Activated naive CD4-positive, alpha-beta T cell treated with anti-CD3 and anti-CD28 coated beads, Interleukin-2, amount 10 ng/mL, durations not matched to agents 7 days and 5 days (primary cell): ENCODE results near the gene LRRC25.
"Not testable (repeated sequence)": the region's sequence is repeated elsewhere in the genome, so short reads cannot be mapped to it uniquely, and the experiment has no call there.

Experiments used
- CTCF ChIA-PET: fragments of 350-600 bp; sonication (Branson Sonifier 250); formaldehyde crosslinking; loops from one replicate; lab custom pipeline; 2021; ENCODE audit warnings: antibody characterized with exemption; lab: Charles Lee
- DNase-seq: peaks from one replicate; pipeline ENCODE4 v3.0.0-alpha.2; 2020
- H3K27ac Mint-ChIP-seq: one replicate; pipeline ENCODE4 v1.8.0; 2021; ENCODE audit warnings: mild to moderate bottlenecking, moderate library complexity, mixed read lengths
- H3K27me3 Mint-ChIP-seq: one replicate; pipeline ENCODE4 v1.8.0; 2021; ENCODE audit warnings: mild to moderate bottlenecking, mixed read lengths
- H3K36me3 Mint-ChIP-seq: one replicate; pipeline ENCODE4 v1.8.0; 2021; ENCODE audit warnings: mixed read lengths
- H3K4me1 Mint-ChIP-seq: one replicate; pipeline ENCODE4 v1.8.0; 2021; ENCODE audit warnings: mixed read lengths
- H3K4me3 Mint-ChIP-seq: one replicate; pipeline ENCODE4 v1.8.0; 2021; ENCODE audit warnings: mild to moderate bottlenecking, moderate library complexity, mixed read lengths
- H3K9me3 Mint-ChIP-seq: one replicate; pipeline ENCODE4 v1.8.0; 2021; ENCODE audit warnings: mixed read lengths

The LRRC25 gene

DNA sequence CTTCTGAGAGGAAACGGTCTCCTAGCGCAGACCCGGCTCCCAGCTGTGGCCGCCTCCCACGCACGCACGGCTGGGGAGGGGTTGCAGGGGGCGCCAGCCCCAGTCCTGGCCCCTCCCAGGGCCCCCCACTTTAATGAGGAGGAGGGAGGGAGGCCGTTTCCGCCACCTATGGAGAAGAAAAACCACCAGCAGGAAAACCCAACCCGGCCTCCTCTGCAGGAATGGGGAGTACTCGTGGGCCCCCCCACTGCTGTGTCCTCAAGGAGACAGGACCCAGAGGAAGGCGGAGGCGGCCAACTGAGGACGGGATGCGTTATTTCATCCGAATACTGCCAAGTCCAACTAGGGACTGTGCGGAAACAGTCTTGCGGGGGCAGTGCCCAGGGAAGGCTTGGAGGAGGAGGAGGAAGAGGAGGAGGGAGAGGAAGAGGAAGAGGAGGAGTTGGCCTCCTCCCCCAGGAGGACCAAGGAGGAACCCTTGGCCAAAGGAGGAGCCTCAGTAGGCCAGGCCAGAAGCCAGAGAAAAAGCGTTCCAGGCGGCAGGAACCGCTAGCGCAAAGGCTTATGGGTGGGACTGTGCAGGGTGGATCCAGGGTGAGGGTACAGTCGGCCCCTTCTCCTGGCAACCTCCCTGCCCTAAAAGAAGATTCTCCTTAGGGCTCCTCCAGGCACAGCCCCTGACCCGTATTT is 17.9 kb upstream of the LRRC25 start:
- Mint-ChIP-seq H3K27ac (peak overlapping the region; percentile 19), H3K4me1 (peaks cover 59% of the 10 kb centered on the region), H3K36me3 (peaks cover 3% of the 10 kb centered on the region), H3K4me3 (peak overlapping the region; percentile 42), H3K27me3 (peaks cover 77% of the 10 kb centered on the region), H3K9me3 (no peaks in the 10 kb centered on the region)
- CTCF ChIA-PET, result interaction anchor here (0.5 to 6.9 kb wide), 7 partner anchors 14 to 137 kb away, joined by 3 to 96 read pairs (median 4); partner anchors contain the start of gene GDF15
- DNase-seq, result no peak

DNA sequence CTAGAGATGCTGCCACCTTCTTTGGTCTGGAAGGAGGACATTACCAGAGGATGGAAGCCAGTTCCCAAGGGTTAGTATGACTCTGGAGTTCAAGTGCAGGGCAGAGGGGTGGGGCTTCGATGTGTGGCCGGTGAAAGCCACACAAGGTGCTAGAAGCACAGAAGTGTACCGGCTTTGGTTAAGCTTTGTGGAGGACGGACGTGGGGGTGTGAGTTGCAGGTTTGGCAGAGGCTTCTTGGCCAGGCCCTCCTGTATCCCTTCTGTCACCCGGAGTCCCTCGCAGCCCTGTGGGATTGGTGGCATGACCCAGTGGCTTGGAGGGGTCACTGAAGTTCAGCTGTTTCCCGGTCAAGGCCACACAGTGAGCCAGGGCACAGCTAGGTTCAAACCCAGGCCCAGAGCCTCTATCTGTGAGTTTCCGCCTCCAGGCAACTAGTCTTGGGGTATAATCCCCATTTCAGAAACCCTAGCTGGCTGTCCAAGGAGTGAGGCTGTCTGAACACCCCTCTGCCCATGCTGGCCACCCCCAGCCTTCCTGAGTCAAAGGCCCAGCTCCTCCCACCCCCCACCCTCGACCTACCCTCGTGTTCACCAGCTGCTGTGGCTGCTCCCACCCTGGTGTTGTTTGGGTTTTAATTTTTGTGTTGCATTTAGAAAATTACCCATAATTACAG is 17.2 kb upstream of the LRRC25 start:
- peak; percentile 61 for DNase-seq
- Mint-ChIP-seq H3K27ac (peak overlapping the region; percentile 84), H3K27me3 (peaks cover 77% of the 10 kb centered on the region), H3K9me3 (no peaks in the 10 kb centered on the region), H3K36me3 (peaks cover 1% of the 10 kb centered on the region), H3K4me3 (peak overlapping the region; percentile 42), H3K4me1 (peaks cover 57% of the 10 kb centered on the region)
- CTCF ChIA-PET, result interaction anchor here (0.5 to 6.9 kb wide), 9 partner anchors 13 to 137 kb away, joined by 3 to 96 read pairs (median 4); partner anchors contain the start of gene GDF15

DNA sequence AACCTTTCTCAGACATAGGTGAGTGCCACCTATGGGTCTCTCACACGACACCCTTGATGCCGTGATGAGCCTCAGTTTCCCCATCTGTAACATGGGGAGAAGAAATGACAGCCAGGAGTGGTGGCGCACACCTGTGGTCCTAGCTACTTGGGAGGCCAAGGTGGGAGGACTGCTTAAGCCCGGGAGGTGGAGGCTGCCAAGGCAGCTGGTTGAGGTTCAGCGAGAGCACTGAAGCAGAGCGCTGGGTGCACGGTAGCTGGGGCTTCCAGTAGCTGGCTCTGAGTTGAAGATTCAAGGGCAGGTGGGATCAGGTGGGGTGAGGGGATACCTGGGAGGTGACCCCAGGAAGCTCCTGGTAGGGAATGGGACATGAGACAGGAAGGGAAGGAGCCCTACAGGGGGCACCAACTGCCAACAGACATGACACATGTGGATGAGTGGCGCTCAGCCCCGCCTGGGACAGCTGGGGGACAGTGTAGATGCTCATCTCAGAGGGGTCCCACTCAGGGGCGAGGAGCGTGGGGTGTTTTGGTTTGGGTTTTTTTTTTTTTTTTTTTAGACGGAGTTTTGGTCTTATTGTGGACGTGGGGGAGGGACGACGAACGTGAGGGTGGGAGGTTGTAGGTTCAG is 15.3 kb upstream of the LRRC25 start:
- H3K36me3 Mint-ChIP-seq, result peaks cover 1% of the 10 kb centered on the region
- H3K27me3 Mint-ChIP-seq, result peaks cover 72% of the 10 kb centered on the region
- no peak overlapping the region for H3K27ac Mint-ChIP-seq
- no peak for DNase-seq
- no peaks in the 10 kb centered on the region for H3K9me3 Mint-ChIP-seq
- CTCF ChIA-PET, result interaction anchor here (0.8 to 6.9 kb wide), 6 partner anchors 11 to 209 kb away, joined by 3 to 96 read pairs (median 4); partner anchors contain the start of genes GDF15 and RAB3A
- H3K4me1 Mint-ChIP-seq, result peaks cover 44% of the 10 kb centered on the region
- no peak overlapping the region for H3K4me3 Mint-ChIP-seq

DNA sequence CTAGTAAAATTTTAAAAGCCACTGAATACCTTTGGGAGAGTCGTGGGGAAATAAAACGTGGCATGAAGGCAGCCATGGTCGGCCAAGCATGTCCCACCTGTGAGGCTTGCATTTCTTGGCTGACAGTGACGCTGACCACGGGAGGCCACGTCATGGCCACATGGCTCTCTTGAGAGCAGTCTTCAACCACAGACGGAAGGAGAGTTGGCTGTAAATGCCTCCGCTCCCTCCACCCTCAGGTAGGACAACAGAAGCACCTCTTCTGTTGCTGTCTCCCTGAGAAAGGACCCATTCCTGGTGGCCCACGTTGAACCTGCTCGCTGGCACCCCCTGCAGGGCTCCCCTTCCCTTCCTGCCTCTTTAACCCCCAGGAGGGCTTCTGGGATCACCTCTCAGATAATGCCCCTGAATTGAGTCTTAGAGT is 10.6 kb upstream of the LRRC25 start:
- no peak overlapping the region for H3K4me3 Mint-ChIP-seq
- CTCF ChIA-PET, result no interaction called here

GRCh38 chr19:18406749-18407148 is 9.3 kb upstream of the LRRC25 start:
- CTCF ChIA-PET, result no interaction called here
- H3K4me1 Mint-ChIP-seq, result peaks cover 7% of the 10 kb centered on the region
- no peaks in the 10 kb centered on the region for H3K36me3 Mint-ChIP-seq
- H3K4me3 Mint-ChIP-seq, result no peak overlapping the region
- H3K27ac Mint-ChIP-seq, result no peak overlapping the region
- no peak for DNase-seq
- H3K9me3 Mint-ChIP-seq, result no peaks in the 10 kb centered on the region
- H3K27me3 Mint-ChIP-seq, result peaks cover 26% of the 10 kb centered on the region

More for the DNA sequence above, 10.6 kb upstream of the LRRC25 start:
- Mint-ChIP-seq H3K27me3 (peaks cover 30% of the 10 kb centered on the region), H3K36me3 (no peaks in the 10 kb centered on the region), H3K9me3 (no peaks in the 10 kb centered on the region), H3K4me1 (peaks cover 6% of the 10 kb centered on the region), H3K27ac (no peak overlapping the region)
- peak; percentile 60 for DNase-seq

DNA sequence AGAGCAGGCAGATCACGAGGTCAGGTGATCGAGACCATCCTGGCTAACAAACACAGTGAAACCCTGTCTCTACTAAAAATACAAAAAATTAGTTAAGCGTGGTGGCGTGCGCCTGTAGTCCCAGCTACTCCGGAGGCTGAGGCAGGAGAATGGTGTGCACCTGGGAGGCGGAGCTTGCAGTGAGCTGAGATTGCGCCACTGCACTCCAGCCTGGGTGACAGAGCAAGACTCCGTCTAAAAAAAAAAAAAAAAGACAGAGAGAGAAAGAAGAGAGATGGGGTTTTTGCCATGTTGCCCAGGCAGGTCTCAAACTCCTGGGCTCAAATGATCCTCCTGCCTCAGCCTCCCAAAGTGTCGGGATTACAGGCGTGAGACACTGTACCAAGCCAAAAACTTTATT is 8.3 kb upstream of the LRRC25 start:
- H3K4me3 Mint-ChIP-seq, H3K9me3 Mint-ChIP-seq, H3K36me3 Mint-ChIP-seq, CTCF ChIA-PET, H3K27ac Mint-ChIP-seq, DNase-seq: not testable (repeated sequence)
- H3K27me3 Mint-ChIP-seq, result peaks cover 21% of the 10 kb centered on the region
- H3K4me1 Mint-ChIP-seq, result peaks cover 15% of the 10 kb centered on the region

DNA sequence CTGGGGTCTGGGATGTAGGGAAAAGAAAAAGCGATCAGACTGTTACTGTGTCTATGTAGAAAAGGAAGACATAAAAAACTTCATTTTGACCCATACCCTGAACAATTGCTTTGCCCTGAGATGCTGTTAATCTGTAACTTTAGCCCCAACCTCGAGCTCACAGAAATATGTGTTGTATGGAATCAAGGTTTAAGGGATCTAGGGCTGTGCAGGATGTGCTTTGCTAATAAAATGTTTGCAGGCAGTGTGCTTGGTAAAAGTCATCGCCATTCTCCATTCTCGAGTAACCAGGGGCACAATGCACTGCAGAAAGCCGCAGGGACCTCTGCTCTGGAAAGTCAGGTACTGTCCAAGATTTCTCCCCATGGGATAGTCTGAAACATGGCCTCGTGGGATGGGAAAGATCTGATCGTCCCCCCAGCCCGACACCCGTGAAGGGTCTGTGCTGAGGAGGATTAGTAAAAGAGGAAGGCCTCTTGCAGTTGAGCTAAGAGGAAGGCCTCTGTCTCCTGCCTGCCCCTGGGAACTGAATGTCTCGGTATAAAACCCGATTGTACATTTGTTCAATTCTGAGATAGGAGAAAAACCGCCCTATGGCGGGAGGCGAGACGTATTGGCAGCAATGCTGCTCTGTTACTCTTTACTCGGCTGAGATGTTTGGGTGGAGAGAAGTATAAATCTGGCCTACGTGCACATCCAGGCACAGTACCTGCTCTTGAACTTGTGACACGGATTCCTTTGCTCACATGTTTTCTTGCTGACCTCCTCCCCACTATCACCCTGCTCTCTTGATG is 5.2 kb upstream of the LRRC25 start:
- H3K9me3 Mint-ChIP-seq, H3K4me3 Mint-ChIP-seq, H3K36me3 Mint-ChIP-seq, DNase-seq, H3K27ac Mint-ChIP-seq: not testable (repeated sequence)
- CTCF ChIA-PET, result interaction anchor here (1.2 to 2.2 kb wide), 2 partner anchors 9 to 14 kb away, joined by 4 to 5 read pairs; no protein-coding TSS in a partner anchor
- Mint-ChIP-seq H3K4me1 (peaks cover 18% of the 10 kb centered on the region), H3K27me3 (peaks cover 28% of the 10 kb centered on the region)

GRCh38 chr19:18401580-18402112 is 4.2 kb upstream of the LRRC25 start:
- CTCF ChIA-PET, result interaction anchor here (0.7 to 2.4 kb wide), 5 partner anchors 9 to 13 kb away, joined by 3 to 8 read pairs (median 4); no protein-coding TSS in a partner anchor
- peak overlapping the region; percentile 5 for H3K27ac Mint-ChIP-seq
- no peak overlapping the region for H3K4me3 Mint-ChIP-seq

DNA sequence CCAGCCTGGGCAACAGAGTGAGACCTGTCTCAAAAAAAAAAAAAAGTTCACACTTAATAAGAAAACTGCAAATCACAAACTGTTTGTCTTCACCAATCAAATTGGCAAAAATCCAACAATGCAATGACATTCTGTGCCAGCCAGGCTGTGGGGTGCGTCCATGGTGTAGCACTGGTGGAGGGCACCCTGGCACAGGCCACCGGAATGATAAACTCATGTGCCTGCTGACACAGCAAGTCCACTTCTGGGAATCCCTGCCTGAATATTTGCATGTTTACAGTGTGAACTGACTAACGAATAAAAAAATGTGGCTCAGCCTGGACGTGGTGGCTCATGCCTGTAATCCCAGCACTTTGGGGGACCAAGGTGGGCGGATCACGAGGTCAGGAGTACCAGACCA is 1.6 kb upstream of the LRRC25 start:
- CTCF ChIA-PET, result interaction anchor here (0.8 kb wide), 1 partner anchor 11 kb away, joined by 3 read pairs; no protein-coding TSS in a partner anchor

More at GRCh38 chr19:18401580-18402112, 4.2 kb upstream of the LRRC25 start:
- no peaks in the 10 kb centered on the region for H3K9me3 Mint-ChIP-seq
- DNase-seq, result no peak
- peaks cover 21% of the 10 kb centered on the region for H3K4me1 Mint-ChIP-seq
- H3K27me3 Mint-ChIP-seq, result peaks cover 38% of the 10 kb centered on the region
- no peaks in the 10 kb centered on the region for H3K36me3 Mint-ChIP-seq

DNA sequence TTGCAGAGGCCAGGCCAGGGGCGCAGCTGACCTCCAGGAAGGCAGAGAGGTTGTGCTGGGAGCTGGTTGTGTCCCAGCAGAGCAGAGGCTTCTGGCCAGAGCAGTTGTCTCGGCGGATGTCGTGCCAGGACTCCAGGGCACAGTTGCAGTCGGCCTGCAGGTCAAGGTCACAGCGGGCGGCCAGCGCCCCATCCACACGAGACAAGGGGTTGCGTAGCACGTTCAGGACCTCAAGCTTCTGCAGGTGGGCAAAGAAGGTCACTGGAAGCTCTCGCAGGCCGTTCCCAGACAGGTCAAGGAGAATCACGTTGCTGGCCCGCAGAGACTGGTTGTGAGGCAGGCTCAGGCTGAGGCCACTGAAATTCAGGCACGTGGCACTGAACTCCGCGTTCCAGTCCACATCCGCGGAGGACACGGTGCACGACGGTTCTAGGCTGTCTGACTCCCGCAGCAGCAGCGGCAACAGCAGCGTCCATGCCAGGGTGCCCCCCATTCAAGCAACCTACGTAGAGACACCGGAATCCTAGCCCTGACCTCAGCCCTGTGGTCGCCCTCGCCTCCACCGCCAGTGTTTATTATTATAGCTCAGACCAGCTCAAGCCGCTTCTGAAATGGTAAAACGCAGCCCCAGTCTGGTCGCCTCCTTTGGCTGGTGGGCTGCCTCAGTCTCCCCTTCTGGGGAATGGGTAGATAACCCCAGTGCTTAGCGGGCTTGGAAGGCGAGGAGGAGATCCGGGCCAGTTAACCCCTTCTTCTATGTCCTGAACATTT is 766 bp downstream of the LRRC25 start:
- H3K36me3 Mint-ChIP-seq, result no peaks in the 10 kb centered on the region
- H3K4me3 Mint-ChIP-seq, result no peak overlapping the region
- H3K9me3 Mint-ChIP-seq, result no peaks in the 10 kb centered on the region
- CTCF ChIA-PET, result interaction anchor here (1.3 to 2.9 kb wide), 2 partner anchors 13 to 125 kb away, joined by 3 to 10 read pairs; no protein-coding TSS in a partner anchor
- H3K27me3 Mint-ChIP-seq, result peaks cover 75% of the 10 kb centered on the region
- H3K27ac Mint-ChIP-seq, result no peak overlapping the region
- H3K4me1 Mint-ChIP-seq, result peaks cover 20% of the 10 kb centered on the region
- DNase-seq, result no peak

More for the DNA sequence above, 1.6 kb upstream of the LRRC25 start:
- Mint-ChIP-seq H3K27ac (peak overlapping the region; percentile 11), H3K4me3 (no peak overlapping the region), H3K9me3 (no peaks in the 10 kb centered on the region), H3K4me1 (peaks cover 21% of the 10 kb centered on the region), H3K27me3 (peaks cover 61% of the 10 kb centered on the region), H3K36me3 (no peaks in the 10 kb centered on the region)
- DNase-seq, result no peak

- Mint-ChIP-seq H3K4me3 (no peak overlapping the region), H3K27me3 (peaks cover 97% of the 10 kb centered on the region), H3K27ac (no peak overlapping the region), H3K4me1 (peaks cover 7% of the 10 kb centered on the region), H3K36me3 (no peaks in the 10 kb centered on the region), H3K9me3 (no peaks in the 10 kb centered on the region)
- DNase-seq, result no peak
- CTCF ChIA-PET, result no interaction called here
Observed at GRCh38 chr19:18393836-18394235, 3.6 kb downstream of the LRRC25 start.

DNA sequence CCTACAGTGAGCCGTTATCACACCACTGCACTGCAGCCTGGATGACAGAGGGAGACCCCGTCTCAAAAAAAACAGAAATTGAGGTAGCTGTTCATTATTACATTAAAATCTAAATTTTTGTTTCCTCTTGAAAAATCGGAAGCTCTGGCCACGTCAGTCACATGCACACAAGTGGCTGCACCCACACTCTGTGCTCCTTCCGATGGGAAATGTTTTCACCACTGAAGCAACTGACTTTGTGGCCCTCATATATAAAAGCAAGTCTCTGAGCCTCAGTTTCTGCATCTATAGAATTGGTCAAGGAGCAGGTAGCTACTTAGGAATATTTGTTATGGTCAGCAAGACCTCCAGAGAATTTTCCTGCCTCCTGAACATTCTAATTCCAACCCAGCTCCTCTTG is 4.5 kb downstream of the LRRC25 start:
- peaks cover 15% of the 10 kb centered on the region for H3K4me1 Mint-ChIP-seq
- CTCF ChIA-PET, result interaction anchor here (0.6 to 1.1 kb wide), 2 partner anchors 9 to 53 kb away, joined by 3 read pairs; no protein-coding TSS in a partner anchor
- H3K36me3 Mint-ChIP-seq, result no peaks in the 10 kb centered on the region
- DNase-seq, result no peak
- peaks cover 97% of the 10 kb centered on the region for H3K27me3 Mint-ChIP-seq
- no peak overlapping the region for H3K4me3 Mint-ChIP-seq
- no peak overlapping the region for H3K27ac Mint-ChIP-seq
- H3K9me3 Mint-ChIP-seq, result no peaks in the 10 kb centered on the region
